Endothelial cell of umbilical vein (primary cell): ENCODE data around the gene DPP6. TPM values are rescaled to one million over a fixed set of nuclear protein-coding genes. Genes with fewer than 3 reads are reported as not detected.

Experiments
- BruUV-seq: library from RNA; stranded (reverse); fragments of 400-500 nt; replicated peaks from 2 replicates; lab custom pipeline; 2021; lab: Mats Ljungman, UMichigan
- CTCF ChIA-PET: fragments of 300-600, 350-600 bp; sonication (Branson Sonifier 250); formaldehyde crosslinking; loops from one replicate; lab custom pipeline; 2021; ENCODE audit warnings: antibody characterized with exemption, inconsistent platforms; lab: Charles Lee
- POLR2A ChIA-PET: fragments of 300-600, 350-600 bp; sonication (Branson Sonifier 250); formaldehyde crosslinking; loops from one replicate; lab custom pipeline; 2021; ENCODE audit warnings: antibody characterized with exemption, inconsistent platforms; lab: Charles Lee
- DNase-seq: peaks from one replicate; pipeline ENCODE4 v3.0.0-alpha.2; 2011; ENCODE audit warnings: low read depth, low spot score
- FAIRE-seq: peaks from 2 replicates; lab custom pipeline; 2011; peaks lifted over from hg19 to GRCh38; lab: Jason Lieb, UNC
- H2AFZ ChIP-seq: 2 replicates; pipeline ENCODE4 v1.6.0; 2012; ENCODE audit warnings: low read depth, low read length, control low read depth, inconsistent platforms
- H3K27ac ChIP-seq: 2 replicates; pipeline ENCODE4 v1.5.1; 2011; ENCODE audit warnings: low read depth, mild to moderate bottlenecking, control low read depth, low read length, moderate library complexity; ENCODE audit not compliant: insufficient read depth
- H3K27me3 ChIP-seq, 2 experiments: 2 replicates each; pipeline versions ENCODE4 v1.6.0 to v1.6.1; 2011; ENCODE audit warnings: low read length in 2 of 2, mixed read lengths in 1 of 2; ENCODE audit not compliant: control insufficient read depth in 2 of 2, insufficient read depth in 2 of 2
- H3K36me3 ChIP-seq, 2 experiments: 2 replicates in 1 of 2; 3 replicates in 1 of 2; pipeline ENCODE4 v1.5.1; 2011; ENCODE audit warnings: low read length in 2 of 2, mild to moderate bottlenecking in 1 of 2, moderate library complexity in 1 of 2; ENCODE audit not compliant: control insufficient read depth in 2 of 2, insufficient read depth in 2 of 2; ENCODE audit errors: extremely low read depth in 1 of 2
- H3K4me1 ChIP-seq: 3 replicates; pipeline ENCODE4 v1.5.1; 2011; ENCODE audit warnings: mild to moderate bottlenecking, low read length; ENCODE audit not compliant: control insufficient read depth, insufficient read depth; ENCODE audit errors: extremely low read depth
- H3K4me2 ChIP-seq: 2 replicates; pipeline ENCODE4 v1.6.1; 2011; ENCODE audit warnings: low read length, control low read depth, mixed read lengths; ENCODE audit not compliant: insufficient read depth
- H3K4me3 ChIP-seq, 3 experiments: fragments of 200-600 bp in 1 of 3; sonication (generic), shearing (Covaris generic) in 1 of 3; replicated peaks in 1 of 3; 2 replicates each; pipeline ENCODE4 v1.5.1; 2011 to 2016; ENCODE audit warnings: control low read depth in 3 of 3, low read length in 3 of 3, mild to moderate bottlenecking in 2 of 3, inconsistent platforms in 1 of 3, low read depth in 1 of 3, moderate library complexity in 1 of 3; ENCODE audit not compliant: insufficient read depth in 1 of 3
- H3K79me2 ChIP-seq: 2 replicates; pipeline ENCODE4 v1.6.0; 2012; ENCODE audit warnings: low read length, inconsistent platforms; ENCODE audit not compliant: control insufficient read depth, insufficient read depth
- H3K9ac ChIP-seq: replicated peaks from 2 replicates; pipeline ENCODE3; 2011; ENCODE audit warnings: low read length, control low read depth; ENCODE audit not compliant: insufficient read depth; ENCODE audit errors: extremely low read depth
- H3K9me1 ChIP-seq: replicated peaks from 3 replicates; pipeline ENCODE4 v1.6.0; 2011; ENCODE audit warnings: mild to moderate bottlenecking, low read length; ENCODE audit not compliant: control insufficient read depth, insufficient read depth; ENCODE audit errors: extremely low read depth
- H3K9me3 ChIP-seq: replicated peaks from 2 replicates; pipeline ENCODE4 v1.5.1; 2012; ENCODE audit warnings: low read length, inconsistent platforms; ENCODE audit not compliant: control insufficient read depth, insufficient read depth
- H4K20me1 ChIP-seq: replicated peaks from 2 replicates; pipeline ENCODE3; 2011; ENCODE audit warnings: mild to moderate bottlenecking, low read length; ENCODE audit not compliant: control insufficient read depth, insufficient read depth; ENCODE audit errors: extremely low read depth
- EZH2 ChIP-seq: IDR thresholded peaks from 2 replicates; pipeline ENCODE4 v1.6.1; 2012; ENCODE audit warnings: borderline replicate concordance, low read depth, mild to moderate bottlenecking, moderate library complexity, low read length, inconsistent platforms; ENCODE audit not compliant: severe bottlenecking
- FOS ChIP-seq: IDR thresholded peaks from 2 replicates; pipeline ENCODE4 v1.6.1; 2011; ENCODE audit warnings: mild to moderate bottlenecking, low read length, moderate library complexity, borderline replicate concordance; ENCODE audit not compliant: insufficient read depth
- GATA2 ChIP-seq: IDR thresholded peaks from 2 replicates; pipeline ENCODE4 v1.7.0; 2011; ENCODE audit warnings: low read depth, mild to moderate bottlenecking, moderate library complexity, mixed read lengths, low read length; ENCODE audit not compliant: insufficient read length, insufficient read depth
- JUN ChIP-seq: IDR thresholded peaks from 2 replicates; pipeline ENCODE4 v1.6.1; 2011; ENCODE audit warnings: borderline replicate concordance, low read depth; ENCODE audit not compliant: insufficient read length, insufficient read depth
- MYC ChIP-seq: IDR thresholded peaks from one replicate; pipeline ENCODE4 v1.6.1; 2011; ENCODE audit warnings: mild to moderate bottlenecking, low read depth, low read length
- POLR2A ChIP-seq: IDR thresholded peaks from 2 replicates; pipeline ENCODE4 v1.6.1; 2012; ENCODE audit warnings: low read depth, mild to moderate bottlenecking, control low read depth, low read length
- POLR2AphosphoS5 ChIP-seq: IDR thresholded peaks from 2 replicates; pipeline ENCODE4 v1.6.1; 2012; ENCODE audit warnings: low read depth, mild to moderate bottlenecking, control low read depth, low read length, moderate library complexity; ENCODE audit not compliant: insufficient read depth
- dilution Hi-C: fragments of 300-500 bp; cut with MboI; formaldehyde crosslinking; loops from one replicate; pipeline ENCODE4 v1.15.0; 2019; ENCODE audit warnings: low sequenced_read_pairs; ENCODE audit not compliant: extremely low pct_ligation_motif_present
- intact Hi-C: fragments of 100-400 bp; cut with micrococcal nuclease; formaldehyde crosslinking; loops from one replicate; pipeline ENCODE4 v1.10.0; 2022
- polyA plus RNA-seq, 4 experiments: library from polyadenylated mRNA; depleted of rRNA in 3 of 4; stranded (reverse) in 3 of 4; unstranded in 1 of 4; fragments of >200 nt; gene quantifications; 2 replicates each; pipeline versions ENCODE4 v1.2.1 to v1.2.3, GENCODE V29; 2011 to 2012; ENCODE audit warnings: missing spikeins in 1 of 4
- total RNA-seq: library from RNA; stranded (reverse); gene quantifications from 2 replicates; pipeline ENCODE4 v1.2.3, GENCODE V29; 2021
- TF ChIP-seq, protein P1 (sequence below), 2 donors: IDR thresholded peaks; 1 replicate in 1 of 2; 2 replicates in 1 of 2; pipeline ENCODE4 v1.5.1; 2011; ENCODE audit warnings: low read length in 2 of 2, mild to moderate bottlenecking in 2 of 2, moderate library complexity in 2 of 2, control low read depth in 1 of 2, inconsistent platforms in 1 of 2, low read depth in 1 of 2; ENCODE audit not compliant: insufficient read depth in 1 of 2; ENCODE audit errors: extremely low read depth in 1 of 2
- TF ChIP-seq, protein P2 (sequence below): IDR thresholded peaks from 2 replicates; pipeline ENCODE4 v1.6.1; 2011; ENCODE audit not compliant: insufficient read depth, insufficient read length

DPP6 gene
- total and polyA plus RNA-seq, 2 donors (not counting 3 experiments of a cell fraction or from before 2014, with no cell fraction given): not detected

DNA sequence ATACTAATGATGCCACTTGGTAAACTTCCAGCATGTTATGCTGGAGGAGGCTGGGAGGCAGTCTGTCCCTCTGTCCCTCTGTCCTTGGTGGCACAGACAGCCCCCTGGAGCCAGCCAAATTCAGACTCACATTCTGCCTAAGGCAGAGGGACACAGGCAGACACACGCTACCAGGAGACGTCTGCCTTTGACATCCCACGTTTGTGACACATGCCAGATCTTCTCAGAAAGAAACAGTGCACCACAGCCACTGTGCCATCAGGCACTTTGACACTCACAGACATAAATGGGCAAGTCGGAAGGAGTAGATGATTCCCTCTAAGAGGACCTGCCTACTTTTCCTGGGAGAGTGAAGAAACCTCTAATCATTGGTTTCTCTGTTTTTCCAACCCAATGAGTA lies 467.0 kb downstream of the DPP6 start:
- Histone ChIP-seq H3K27ac (no peak overlapping the region), H3K36me3 (no peaks in the 10 kb centered on the region), H3K9me3 (peaks cover 4% of the 10 kb centered on the region), H2AFZ (no peak overlapping the region), H3K4me1 (no peaks in the 10 kb centered on the region), H3K9me1 (no peaks in the 10 kb centered on the region), H3K4me3 (no peak overlapping the region), H3K4me2 (no peak overlapping the region), H3K9ac (no peak overlapping the region), H3K27me3 (no peaks in the 10 kb centered on the region), H3K79me2 (no peaks in the 10 kb centered on the region), H4K20me1 (no peaks in the 10 kb centered on the region)
- FAIRE-seq (no peak), DNase-seq (no peak)
- no TSS peak for BruUV-seq
- CTCF ChIA-PET: interaction anchor here (0.7 kb wide), 1 partner anchor 50 kb away, joined by 3 read pairs; no protein-coding TSS in a partner anchor
- POLR2A ChIA-PET: no interaction called here
- intact Hi-C loops (no loop called here), dilution Hi-C loops (no loop called here)
- TF ChIP-seq, protein P1, sequence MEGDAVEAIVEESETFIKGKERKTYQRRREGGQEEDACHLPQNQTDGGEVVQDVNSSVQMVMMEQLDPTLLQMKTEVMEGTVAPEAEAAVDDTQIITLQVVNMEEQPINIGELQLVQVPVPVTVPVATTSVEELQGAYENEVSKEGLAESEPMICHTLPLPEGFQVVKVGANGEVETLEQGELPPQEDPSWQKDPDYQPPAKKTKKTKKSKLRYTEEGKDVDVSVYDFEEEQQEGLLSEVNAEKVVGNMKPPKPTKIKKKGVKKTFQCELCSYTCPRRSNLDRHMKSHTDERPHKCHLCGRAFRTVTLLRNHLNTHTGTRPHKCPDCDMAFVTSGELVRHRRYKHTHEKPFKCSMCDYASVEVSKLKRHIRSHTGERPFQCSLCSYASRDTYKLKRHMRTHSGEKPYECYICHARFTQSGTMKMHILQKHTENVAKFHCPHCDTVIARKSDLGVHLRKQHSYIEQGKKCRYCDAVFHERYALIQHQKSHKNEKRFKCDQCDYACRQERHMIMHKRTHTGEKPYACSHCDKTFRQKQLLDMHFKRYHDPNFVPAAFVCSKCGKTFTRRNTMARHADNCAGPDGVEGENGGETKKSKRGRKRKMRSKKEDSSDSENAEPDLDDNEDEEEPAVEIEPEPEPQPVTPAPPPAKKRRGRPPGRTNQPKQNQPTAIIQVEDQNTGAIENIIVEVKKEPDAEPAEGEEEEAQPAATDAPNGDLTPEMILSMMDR (IDR thresholded peaks at IDR 0.05; ENCODE audit: extremely low read depth in 1 of 2, insufficient read depth in 1 of 2, low read depth in 1 of 2, low read length in 2 of 2): no peak
- TF ChIP-seq JUN: no peak
- TF ChIP-seq, protein P2, sequence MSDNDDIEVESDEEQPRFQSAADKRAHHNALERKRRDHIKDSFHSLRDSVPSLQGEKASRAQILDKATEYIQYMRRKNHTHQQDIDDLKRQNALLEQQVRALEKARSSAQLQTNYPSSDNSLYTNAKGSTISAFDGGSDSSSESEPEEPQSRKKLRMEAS: no peak
- TF ChIP-seq EZH2: no peak

DNA sequence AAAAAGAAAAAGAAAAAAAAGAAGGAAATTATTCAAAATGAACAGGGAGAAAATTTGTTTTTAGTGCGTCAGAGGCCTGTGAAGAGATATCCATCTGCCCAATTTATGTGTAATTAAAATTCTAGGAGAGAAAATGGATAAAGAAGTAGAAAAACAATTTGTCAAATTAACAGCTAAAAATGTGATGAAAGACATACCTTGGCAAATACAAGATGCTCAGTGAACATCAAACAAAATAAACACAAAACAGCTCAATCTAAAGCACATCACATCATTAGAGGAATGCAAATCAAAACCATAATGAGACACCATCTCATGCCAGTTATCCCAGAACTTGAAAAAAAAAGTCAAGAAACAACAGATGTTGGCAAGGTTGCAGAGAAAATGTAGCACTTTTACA lies 477.9 kb downstream of the DPP6 start:
- Histone ChIP-seq H3K27ac (no peak overlapping the region), H3K4me2 (no peak overlapping the region), H3K79me2 (no peaks in the 10 kb centered on the region), H3K9ac (no peak overlapping the region), H3K4me3 (no peak overlapping the region), H2AFZ (no peak overlapping the region), H3K9me1 (no peaks in the 10 kb centered on the region), H3K36me3 (no peaks in the 10 kb centered on the region), H3K9me3 (peaks cover 9% of the 10 kb centered on the region), H4K20me1 (no peaks in the 10 kb centered on the region), H3K4me1 (no peaks in the 10 kb centered on the region), H3K27me3 (no peaks in the 10 kb centered on the region)
- POLR2A ChIA-PET: no interaction called here
- no TSS peak for BruUV-seq
- dilution Hi-C loops (no loop called here), intact Hi-C loops (no loop called here)
- no peak for DNase-seq
- CTCF ChIA-PET: no interaction called here
- TF ChIP-seq, protein P1 (IDR thresholded peaks at IDR 0.05; ENCODE audit: extremely low read depth in 1 of 2, insufficient read depth in 1 of 2, low read depth in 1 of 2, low read length in 2 of 2): no peak
- TF ChIP-seq FOS: no peak
- no peak for TF ChIP-seq POLR2A
- TF ChIP-seq EZH2: no peak
- no peak for TF ChIP-seq POLR2AphosphoS5
- TF ChIP-seq, protein P2: no peak
- no peak for TF ChIP-seq MYC
- TF ChIP-seq JUN: no peak
- TF ChIP-seq GATA2: no peak
- no peak for FAIRE-seq
